ENCODE data around the gene JAK2. TPM values are rescaled to one million over a fixed set of nuclear protein-coding genes. Genes with fewer than 3 reads are reported as not detected.

The JAK2 gene
- total RNA-seq, 1 experiment from 2014 or later, result 6.5 TPM

DNA sequence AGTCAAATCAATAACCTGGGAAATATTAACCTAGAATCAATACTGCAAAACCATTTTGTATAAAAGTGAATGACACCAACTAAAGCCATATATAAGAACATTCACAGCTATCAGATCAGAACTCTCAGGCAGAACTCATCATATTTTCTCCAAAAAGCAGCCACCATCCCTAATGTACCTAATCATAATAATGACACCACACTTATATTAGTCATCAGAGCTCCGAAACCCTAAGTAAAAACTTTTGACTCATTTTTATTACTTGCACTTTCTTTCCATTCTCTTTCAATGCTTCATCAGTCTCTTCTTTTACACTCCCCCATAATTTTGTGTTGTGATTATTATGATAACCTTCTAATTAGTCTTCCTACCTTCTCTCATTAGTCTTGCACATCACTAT is 155.1 kb downstream of the JAK2 start:
- DNase-seq (ENCODE audit: low read depth), result peak; percentile 5

GRCh38 chr9:5144217-5144616 is 159.1 kb downstream of the JAK2 start:
- DNase-seq (ENCODE audit: low read depth), result no peak

DNA sequence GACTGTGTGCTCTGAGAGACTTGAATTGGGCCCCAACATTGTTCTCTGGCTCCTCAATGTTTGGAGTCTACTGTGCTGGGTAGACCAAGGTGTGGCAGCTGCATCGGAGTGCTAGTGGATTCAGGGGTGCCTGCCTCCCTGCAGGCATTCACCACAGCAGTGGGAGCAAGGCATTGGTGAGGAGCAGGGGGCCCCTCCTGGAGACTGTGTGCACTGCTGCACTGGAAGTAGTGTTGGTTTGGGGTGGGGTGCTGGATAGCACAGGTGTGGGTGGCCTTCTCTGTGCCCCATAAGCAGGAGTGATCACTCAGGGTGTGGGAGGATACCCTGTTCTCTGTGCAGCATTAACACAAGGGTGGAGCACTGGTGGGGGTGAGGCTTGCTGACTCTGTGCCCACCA is 161.2 kb downstream of the JAK2 start:
- no peak for DNase-seq (ENCODE audit: low read depth)

Other genes with a start within 250 kb of the JAK2 start
- 48.9 and 55.6 TPM in 2 replicates for gene AK3, start 244.1 kb upstream of the JAK2 start, total RNA-seq (2014; rRNA removed; shearing (Covaris generic))
- gene RCL1, start 192.3 kb upstream of the JAK2 start, total RNA-seq (2014; rRNA removed; shearing (Covaris generic)), result 14.7 and 15.4 TPM in 2 replicates
- gene INSL6, start 200.4 kb downstream of the JAK2 start, total RNA-seq (2014; rRNA removed; shearing (Covaris generic)), result not detected in 2 replicates
- gene INSL4, start 246.1 kb downstream of the JAK2 start, total RNA-seq (2014; rRNA removed; shearing (Covaris generic)), result not detected in 2 replicates

All from M059J (cell line).